Measurements from ENCODE around the gene SSC5D. TPM values are rescaled to one million over a fixed set of nuclear protein-coding genes. Genes with fewer than 3 reads are reported as not detected.

Gene SSC5D
- total RNA-seq, 1 experiment from 2014 or later = 3.2 TPM

GRCh38 chr19:55462722-55463121, 25.5 kb upstream of the SSC5D start:
- Histone ChIP-seq H2AFZ (ENCODE audit: low read length) (no peak overlapping the region), H4K5ac (ENCODE audit: insufficient read length, low read depth, low read length) (no peak overlapping the region), H2AK5ac (ENCODE audit: insufficient read length, low read length) (no peak overlapping the region), H3K23ac (ENCODE audit: insufficient read length, low read depth, low read length) (no peak overlapping the region), H3K18ac (ENCODE audit: insufficient read length, low read depth, low read length) (no peak overlapping the region), H3K9ac (ENCODE audit: extremely low read depth, insufficient read length, low read length) (no peak overlapping the region), H3K4me1 (ENCODE audit: insufficient read depth, low read length) (peaks cover 5% of the 10 kb centered on the region; the same call in 1 of the 2 replicates), H3K79me2 (ENCODE audit: insufficient read depth, low read length) (0 out of 2 replicates have a peak, but pooled peaks cover 4% of the 10 kb centered on the region), H3K9me3 (ENCODE audit: control insufficient read depth, low read depth, low read length) (no peaks in the 10 kb centered on the region), H2BK20ac (ENCODE audit: low read depth, low read length, poor library complexity, severe bottlenecking) (no peak overlapping the region), H3K27ac (ENCODE audit: insufficient read length, low read depth, low read length) (no peak overlapping the region), H2BK5ac (ENCODE audit: insufficient read length, low read length) (no peak overlapping the region), H2BK15ac (ENCODE audit: low read depth, low read length) (no peak overlapping the region), H2BK120ac (ENCODE audit: low read depth, low read length, poor library complexity, severe bottlenecking) (no peak overlapping the region), H2BK12ac (ENCODE audit: insufficient read length, low read depth, low read length) (no peak overlapping the region), H3K4me2 (ENCODE audit: insufficient read depth, insufficient read length, low read length) (no peak overlapping the region), H3K79me1 (ENCODE audit: insufficient read depth, low read depth, low read length, poor library complexity, severe bottlenecking) (no peaks in the 10 kb centered on the region), H3T11ph (ENCODE audit: low read length) (no peak overlapping the region), H4K20me1 (ENCODE audit: control insufficient read depth, insufficient read depth, insufficient read length) (no peaks in the 10 kb centered on the region), H3K56ac (ENCODE audit: insufficient read length, low read depth, low read length) (no peak overlapping the region), H3K23me2 (ENCODE audit: insufficient read length, low read depth, low read length, poor library complexity, severe bottlenecking) (peaks cover 5% of the 10 kb centered on the region), H3K27me3 (ENCODE audit: insufficient read depth, low read length) (no peaks in the 10 kb centered on the region), H4K8ac (replicated peaks; ENCODE audit: insufficient read length, low read depth, low read length) (no peak overlapping the region), H3K14ac (ENCODE audit: insufficient read depth, low read length) (no peak overlapping the region), H4K91ac (ENCODE audit: insufficient read length, low read depth, low read length) (no peak overlapping the region), H3K4ac (ENCODE audit: low read depth, low read length) (no peak overlapping the region)
- Mint-ChIP-seq H3K4me1 (peaks cover 22 to 36% of the 10 kb centered on the region in 2 experiments), H3K4me3 (peak overlapping the region in 1 of 2 experiments; percentile 90; a peak in 3 of 5 replicates), H3K27ac (no peak overlapping the region; a peak in 1 of 7 replicates), H3K36me3 (ENCODE audit: insufficient read depth in 1 of 3, low read depth in 3 of 3) (peaks cover 0 to 3% (median 2%) of the 10 kb centered on the region in 3 experiments; a peak in 4 of 7 replicates), H3K27me3 (ENCODE audit: low read depth) (peaks cover 13% of the 10 kb centered on the region), H3K9me3 (0 out of 5 replicates have a peak, but pooled peaks cover 0 to 3% of the 10 kb centered on the region in 2 experiments)
- no peak for TF ChIP-seq CTCF (conservative IDR thresholded peaks at IDR 0.05)
- DNase-seq = no peak
- WGBS (ENCODE audit: extremely low coverage, insufficient read length, low lambda C conversion rate) = no CpG with 5 or more reads among the region's 11 CpGs

Measured in H9 (cell line).